Omental fat pad (tissue), 4 donors: ENCODE results near the gene EPRS1. TPM values are rescaled to one million over a fixed set of nuclear protein-coding genes. Genes with fewer than 3 reads are reported as not detected.
"Not testable (repeated sequence)": the region's sequence is repeated elsewhere in the genome, so short reads cannot be mapped to it uniquely, and the experiment has no call there.

ENCODE experiments used
- ATAC-seq: fragments of 150-250 bp; one replicate; pipeline ENCODE4 v1.9.1; 2016; ENCODE audit warnings: mild to moderate bottlenecking, moderate library complexity; ENCODE audit not compliant: low FRiP score
- DNase-seq: peaks from one replicate; pipeline ENCODE4 v3.0.0-alpha.2; 2019; ENCODE audit warnings: low spot score
- CTCF ChIP-seq, 3 donors: fragments of 450-650 bp; IDR thresholded peaks; one replicate each; pipeline ENCODE4 v1.5.1; 2016 to 2017; ENCODE audit warnings: antibody characterized with exemption in 3 of 3, mild to moderate bottlenecking in 3 of 3, moderate library complexity in 2 of 3
- total RNA-seq, 4 donors: library from RNA; depleted of rRNA; stranded (reverse); fragments of >200 nt; gene quantifications; one replicate each; pipeline ENCODE4 v1.1.0, GENCODE V29; 2016

Gene EPRS1
- 10 to 100 TPM; 32.8 to 72.8 (median 50.0) TPM for total RNA-seq

- peak in 2 of 3 donors; percentile 6 to 88 for TF ChIP-seq CTCF (IDR thresholded peaks at IDR 0.05)
- DNase-seq (peak; percentile 50), ATAC-seq (peak; percentile 99)
Measured at GRCh38 chr1:220046052-220046930, at the start of gene EPRS1. TSS of gene EPRS1 (minus strand) at chr1:220046505. CDS start at chr1:220046388, 117 bp downstream.

GRCh38 chr1:220094016-220094911, 48.0 kb upstream of the EPRS1 start, which contains the start of gene IARS2:
TSS of gene IARS2 (plus strand) at chr1:220094132. CDS start at chr1:220094217, 85 bp downstream.
- ATAC-seq, result peak; percentile 94
- no peak for TF ChIP-seq CTCF (IDR thresholded peaks at IDR 0.05)
- peak; percentile 54 for DNase-seq

GRCh38 chr1:220093361-220094015, 47.2 kb upstream of the EPRS1 start:
- TF ChIP-seq CTCF (IDR thresholded peaks at IDR 0.05), result no peak
- ATAC-seq (no peak), DNase-seq (no peak)

GRCh38 chr1:220092694-220093093, 46.4 kb upstream of the EPRS1 start:
- ATAC-seq (no peak), DNase-seq (no peak)
- TF ChIP-seq CTCF (IDR thresholded peaks at IDR 0.05), result no peak

- ATAC-seq (peak; percentile 82), DNase-seq (peak; percentile 98)
- TF ChIP-seq CTCF (IDR thresholded peaks at IDR 0.05), result no peak
Measured at GRCh38 chr1:220089650-220090556, 43.6 kb upstream of the EPRS1 start, which contains the start of gene BPNT1. TSS of gene BPNT1 (minus strand) at chr1:220089788. CDS start at chr1:220079846, 9,942 bp downstream.

GRCh38 chr1:220086261-220086686, 40.0 kb upstream of the EPRS1 start:
- not testable (repeated sequence) for DNase-seq, ATAC-seq
